Upper lobe of left lung (tissue), 4 donors: ENCODE results near the gene ABL1.

Experiments used
- POLR2AphosphoS5 ChIP-seq, 2 donors: sonication (generic); formaldehyde crosslinking; IDR thresholded peaks; one replicate each; pipeline ENCODE4 v1.5.1; 2017; ENCODE audit warnings: antibody characterized with exemption in 2 of 2
- TF ChIP-seq, protein P1 (sequence below), 6 experiments: fragments of 450-650 bp in 4 of 6; fragments of 200-600 bp in 2 of 6; sonication (generic) in 2 of 6; IDR thresholded peaks; one replicate each; pipeline ENCODE4 v1.5.1; 2016 to 2019; ENCODE audit warnings: antibody characterized with exemption in 6 of 6

DNA sequence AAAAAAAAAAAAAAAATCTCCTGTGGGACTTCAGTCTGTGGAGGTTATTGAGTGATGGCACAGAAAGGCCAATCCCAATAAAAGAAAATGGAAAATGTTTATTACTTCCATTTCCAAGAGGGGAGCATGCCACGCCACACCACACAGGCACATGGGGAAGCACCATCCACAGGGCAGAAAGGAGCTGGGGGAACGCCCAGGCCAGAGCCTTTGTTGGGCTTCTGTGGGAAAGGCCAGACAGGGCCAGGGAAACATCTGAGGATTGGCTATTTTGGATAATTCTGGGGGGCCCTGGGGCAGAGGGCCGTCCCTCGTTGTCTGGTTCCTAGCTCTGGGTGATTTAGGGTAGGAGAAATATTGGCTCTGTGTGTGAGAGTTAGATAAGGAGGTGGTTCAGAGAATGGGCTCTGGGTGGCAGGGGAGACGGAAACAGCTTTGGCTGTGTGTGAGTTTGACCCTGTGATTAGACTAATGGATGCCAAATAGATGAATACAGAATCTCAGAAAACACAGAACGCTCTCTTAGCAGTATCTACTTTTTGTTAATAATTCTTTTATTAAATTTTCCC is 49.0 kb upstream of the ABL1 start:
- TF ChIP-seq, protein P1, sequence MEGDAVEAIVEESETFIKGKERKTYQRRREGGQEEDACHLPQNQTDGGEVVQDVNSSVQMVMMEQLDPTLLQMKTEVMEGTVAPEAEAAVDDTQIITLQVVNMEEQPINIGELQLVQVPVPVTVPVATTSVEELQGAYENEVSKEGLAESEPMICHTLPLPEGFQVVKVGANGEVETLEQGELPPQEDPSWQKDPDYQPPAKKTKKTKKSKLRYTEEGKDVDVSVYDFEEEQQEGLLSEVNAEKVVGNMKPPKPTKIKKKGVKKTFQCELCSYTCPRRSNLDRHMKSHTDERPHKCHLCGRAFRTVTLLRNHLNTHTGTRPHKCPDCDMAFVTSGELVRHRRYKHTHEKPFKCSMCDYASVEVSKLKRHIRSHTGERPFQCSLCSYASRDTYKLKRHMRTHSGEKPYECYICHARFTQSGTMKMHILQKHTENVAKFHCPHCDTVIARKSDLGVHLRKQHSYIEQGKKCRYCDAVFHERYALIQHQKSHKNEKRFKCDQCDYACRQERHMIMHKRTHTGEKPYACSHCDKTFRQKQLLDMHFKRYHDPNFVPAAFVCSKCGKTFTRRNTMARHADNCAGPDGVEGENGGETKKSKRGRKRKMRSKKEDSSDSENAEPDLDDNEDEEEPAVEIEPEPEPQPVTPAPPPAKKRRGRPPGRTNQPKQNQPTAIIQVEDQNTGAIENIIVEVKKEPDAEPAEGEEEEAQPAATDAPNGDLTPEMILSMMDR (IDR thresholded peaks at IDR 0.05): no peak
- no peak for TF ChIP-seq POLR2AphosphoS5 (IDR thresholded peaks at IDR 0.05)
